GM21786 (cell line): ENCODE measurements around the gene CLEC4D.
"Not testable (repeated sequence)": the region's sequence is repeated elsewhere in the genome, so short reads cannot be mapped to it uniquely, and the experiment has no call there.

Experiments
- ATAC-seq: cut with Tn5 transposase; IDR thresholded peaks from one replicate; pipeline ENCODE4 v1.9.1; 2021; ENCODE audit not compliant: unreplicated experiment

The CLEC4D gene

DNA sequence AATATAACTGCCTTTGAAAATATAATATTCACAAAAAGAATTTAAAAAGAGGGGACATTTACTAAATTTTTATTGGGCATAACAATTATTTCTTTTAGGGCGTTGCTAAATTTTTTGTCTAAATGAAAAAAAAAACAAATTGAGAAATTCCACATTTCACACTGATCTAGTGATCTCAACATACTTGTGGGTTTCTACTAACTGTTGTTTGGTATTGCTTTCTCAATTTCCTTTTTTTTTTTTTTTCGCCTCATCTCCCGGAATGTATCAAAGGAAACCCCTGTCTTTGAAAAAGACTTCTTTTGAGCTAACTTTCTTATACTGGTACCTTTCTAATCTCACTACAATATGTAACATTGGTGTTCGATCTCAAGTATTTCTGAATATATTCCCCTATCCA lies at the start of gene CLEC4D:
CLEC4D (plus strand) TSS at position 248 of the 400 bp plus-strand sequence. CDS start 230 bp downstream, outside the sequence.
- ATAC-seq = no peak

- ATAC-seq = no peak
Measured at GRCh38 chr12:8465301-8465996, 47.9 kb upstream of the CLEC4D start.

- ATAC-seq = no peak
Measured at GRCh38 chr12:8466241-8466640, 47.1 kb upstream of the CLEC4D start.

GRCh38 chr12:8471090-8471489 lies 42.2 kb upstream of the CLEC4D start:
- ATAC-seq = no peak

DNA sequence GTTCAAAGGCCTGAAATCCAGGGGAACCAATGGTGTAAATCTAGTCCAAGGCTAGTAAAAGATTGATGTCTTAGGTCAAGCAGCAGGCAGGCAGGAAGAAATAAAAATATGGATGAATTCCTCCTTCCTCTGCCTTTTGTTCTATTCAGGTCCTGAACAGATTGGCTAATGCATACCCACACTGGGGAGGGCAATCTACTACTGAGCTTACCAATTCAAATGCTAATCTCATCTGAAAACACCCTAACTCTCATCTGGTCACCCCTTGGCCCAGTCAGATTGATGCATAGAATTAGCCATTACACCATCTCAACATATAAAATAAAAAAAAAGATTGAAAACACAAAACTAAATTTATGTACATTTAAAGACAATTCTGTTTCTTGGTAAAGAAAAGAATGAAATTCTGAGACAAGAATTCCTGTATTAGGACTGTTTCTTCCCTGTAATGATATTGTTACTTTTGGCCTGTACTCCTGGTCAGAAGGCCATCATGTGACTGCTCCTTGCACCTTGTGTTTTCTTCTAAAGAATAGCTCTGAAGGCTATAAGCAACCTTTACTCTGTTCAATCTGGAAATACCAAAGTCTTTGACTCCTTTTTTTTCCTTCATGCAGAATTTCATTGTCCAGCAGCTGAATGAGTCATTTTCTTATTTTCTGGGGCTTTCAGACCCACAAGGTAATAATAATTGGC lies 37.6 kb upstream of the CLEC4D start:
- ATAC-seq = no peak

- no peak for ATAC-seq
Measured at GRCh38 chr12:8482571-8483061, 30.7 kb upstream of the CLEC4D start.

DNA sequence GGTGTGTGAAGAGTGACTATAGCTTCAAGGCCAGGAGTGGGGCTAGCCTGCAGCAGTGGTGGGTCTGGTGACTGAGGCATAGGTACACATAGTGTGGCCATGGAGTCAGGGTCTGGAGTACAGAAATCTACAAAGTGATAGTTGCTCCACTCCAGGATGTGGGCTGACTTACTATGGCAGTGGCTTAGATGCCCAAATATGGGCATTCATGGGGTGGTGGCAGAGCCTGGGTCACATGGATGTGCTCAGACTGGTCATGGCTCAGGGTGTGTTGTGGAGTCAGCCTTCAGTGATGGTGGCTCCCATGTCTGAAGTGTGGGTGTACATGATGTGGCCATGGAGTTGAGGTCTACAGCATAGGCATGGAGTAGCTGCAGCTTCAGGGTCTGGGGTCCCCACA lies 30.2 kb upstream of the CLEC4D start:
- ATAC-seq = no peak

DNA sequence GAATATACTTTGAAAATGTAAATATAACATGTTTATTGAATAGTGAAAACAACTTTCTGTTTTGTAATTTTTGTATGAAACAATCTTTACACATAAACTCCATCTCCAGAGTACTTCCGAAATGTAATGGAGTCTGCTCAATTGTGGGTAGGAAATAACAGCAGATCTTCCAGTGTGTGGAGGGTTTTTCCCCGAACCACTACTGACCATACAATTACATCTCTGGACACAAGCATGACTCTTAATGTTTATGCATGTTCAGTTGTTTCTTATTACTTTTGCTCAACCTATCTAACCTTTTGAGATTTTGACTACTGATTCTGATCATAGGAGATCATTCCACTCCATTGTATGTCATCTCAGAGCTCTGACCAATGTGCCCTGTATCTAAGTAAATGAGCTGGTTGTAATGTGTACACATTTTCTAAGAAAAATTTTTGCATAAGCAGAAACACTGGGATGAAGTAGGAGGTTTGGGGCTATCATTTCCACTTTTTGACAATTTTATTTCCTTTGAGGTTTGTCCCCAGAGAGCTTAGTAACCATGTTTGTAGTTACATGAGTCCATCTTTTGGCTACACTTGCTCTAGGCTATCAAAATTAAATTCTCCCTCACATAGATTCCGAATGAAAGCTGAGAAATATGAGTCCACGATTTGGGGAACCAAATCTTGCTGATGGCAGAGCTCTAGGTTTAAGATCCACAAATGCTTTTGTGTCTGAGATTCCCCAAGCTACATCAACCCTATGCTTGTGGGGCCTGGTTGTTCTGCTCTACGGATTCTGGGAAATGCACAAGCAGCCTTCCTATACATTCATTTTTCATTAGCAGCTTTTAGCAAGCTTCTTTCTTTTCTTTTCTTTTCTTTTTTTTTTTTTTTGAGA lies 21.4 kb upstream of the CLEC4D start:
- no peak for ATAC-seq

- ATAC-seq = peak; percentile 100
Measured at GRCh38 chr12:8493084-8493483, 20.2 kb upstream of the CLEC4D start.

GRCh38 chr12:8495671-8496070 lies 17.6 kb upstream of the CLEC4D start:
- ATAC-seq = not testable (repeated sequence)

- ATAC-seq = not testable (repeated sequence)
Measured at GRCh38 chr12:8496074-8496473, 17.2 kb upstream of the CLEC4D start.

- no peak for ATAC-seq
Measured at GRCh38 chr12:8499616-8500015, 13.7 kb upstream of the CLEC4D start.

DNA sequence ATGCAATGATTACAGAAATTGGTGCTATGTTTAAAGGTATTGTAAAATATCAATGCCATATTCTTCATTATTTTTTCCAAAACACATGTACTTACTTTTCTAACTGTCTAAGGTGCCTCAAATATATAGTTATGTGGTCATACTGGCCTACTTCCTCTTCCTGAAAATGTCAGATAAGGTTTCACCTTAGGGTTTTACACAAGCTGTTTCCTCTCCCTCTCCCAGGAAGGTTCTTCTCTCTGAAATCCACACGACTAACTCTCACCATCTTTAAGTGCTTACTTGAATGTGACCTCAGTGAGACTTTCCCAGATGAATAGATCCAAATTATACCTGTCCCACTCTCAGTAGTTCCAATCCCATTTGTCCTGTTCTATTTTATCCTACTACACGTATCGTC lies 11.6 kb upstream of the CLEC4D start:
- no peak for ATAC-seq

DNA sequence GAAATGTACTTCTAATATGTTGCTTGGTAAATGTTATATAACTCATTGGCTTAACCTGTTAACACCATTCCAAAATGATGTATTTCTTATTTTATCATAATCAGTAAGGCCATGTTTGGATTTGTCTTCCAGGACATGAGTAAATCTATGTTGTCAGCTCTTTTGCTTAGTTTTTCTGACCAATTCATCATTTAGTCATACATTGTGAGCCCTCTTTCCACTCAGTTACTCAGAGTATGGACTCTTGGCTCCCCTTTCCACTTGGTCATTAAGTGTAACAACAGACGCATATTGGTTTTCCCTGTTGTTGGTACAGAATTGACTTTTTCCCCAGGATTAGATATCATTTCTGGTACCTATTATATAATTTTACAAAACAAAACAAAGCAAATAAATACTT lies 9.0 kb upstream of the CLEC4D start:
- no peak for ATAC-seq

- ATAC-seq = no peak
Measured at GRCh38 chr12:8507596-8507995, 5.7 kb upstream of the CLEC4D start.

DNA sequence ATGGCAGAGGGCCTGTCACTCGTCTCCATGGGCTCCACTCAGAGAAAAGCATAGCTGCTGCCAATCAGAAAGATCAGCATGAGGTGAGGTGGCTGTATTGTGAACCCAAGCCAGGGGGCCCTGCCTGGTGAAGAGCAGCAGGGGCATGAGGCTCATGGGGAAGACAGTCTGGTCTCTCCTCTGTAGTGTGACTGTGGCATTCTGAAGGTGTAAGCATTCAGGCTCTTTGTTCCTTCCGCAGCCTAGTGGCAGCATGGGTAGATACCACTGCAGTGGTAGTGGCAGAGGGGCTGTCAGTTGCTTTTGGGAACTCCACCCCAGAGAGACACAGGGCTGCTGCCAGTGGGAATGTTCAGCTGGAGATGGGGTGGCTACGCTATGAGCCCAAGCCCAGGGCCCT lies 5.1 kb upstream of the CLEC4D start:
- ATAC-seq = no peak

- ATAC-seq = no peak
Measured at GRCh38 chr12:8508910-8509841, 4.1 kb upstream of the CLEC4D start.

- no peak for ATAC-seq
Measured at GRCh38 chr12:8517971-8518370, 4.7 kb downstream of the CLEC4D start.

DNA sequence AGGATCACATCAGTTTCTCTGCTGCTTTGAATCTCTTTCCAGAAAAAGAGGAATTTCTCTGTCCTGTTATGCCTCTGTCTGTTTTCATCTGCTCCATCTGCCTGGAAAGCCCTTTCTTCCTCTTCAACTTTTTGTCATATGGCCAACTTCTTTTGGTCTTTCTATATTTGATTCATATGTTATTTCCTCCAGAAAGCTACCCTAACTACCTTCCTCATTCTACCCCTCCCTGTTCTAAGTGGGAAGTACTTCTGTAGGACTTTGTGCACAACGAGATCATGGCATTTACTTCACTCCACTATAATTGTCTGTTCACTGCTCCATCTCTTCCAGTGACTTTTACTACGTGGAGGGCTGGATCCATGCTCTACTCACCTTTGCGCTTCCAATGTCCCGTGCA lies 5.9 kb downstream of the CLEC4D start:
- ATAC-seq = no peak
